Mesothelial cell of epicardium (in vitro differentiated cells): ENCODE measurements around the gene HCN3. TPM values are rescaled to one million over a fixed set of nuclear protein-coding genes. Genes with fewer than 3 reads are reported as not detected.

Experiments used
- DNase-seq, 2 experiments: peaks; one replicate each; pipeline ENCODE4 v3.0.0; 2021; ENCODE audit warnings: low spot score in 2 of 2; ENCODE audit not compliant: unreplicated experiment in 2 of 2
- H3K27ac Mint-ChIP-seq: 2 replicates; pipeline ENCODE4 v1.8.0; 2021; ENCODE audit warnings: mixed read lengths
- H3K27me3 Mint-ChIP-seq: 2 replicates; pipeline ENCODE4 v1.8.0; 2021; ENCODE audit warnings: low read depth, mixed read lengths
- H3K36me3 Mint-ChIP-seq: 2 replicates; pipeline ENCODE4 v1.8.0; 2021; ENCODE audit warnings: mixed read lengths
- H3K4me1 Mint-ChIP-seq: 2 replicates; pipeline ENCODE4 v1.8.0; 2021; ENCODE audit warnings: mixed read lengths
- H3K4me3 Mint-ChIP-seq: 2 replicates; pipeline ENCODE4 v1.8.0; 2021; ENCODE audit warnings: mild to moderate bottlenecking, moderate library complexity, mixed read lengths
- H3K9me3 Mint-ChIP-seq: 2 replicates; pipeline ENCODE4 v1.8.0; 2021; ENCODE audit warnings: mixed read lengths
- total RNA-seq: library from RNA; stranded (reverse); gene quantifications from 3 replicates; pipeline ENCODE4 v1.2.1, GENCODE V29; 2021
- TF ChIP-seq, protein P1 (sequence below): fragments of 200-600 bp; sonication (generic); IDR thresholded peaks from one replicate; pipeline ENCODE4 v1.5.0; 2021; ENCODE audit warnings: antibody characterized with exemption; ENCODE audit not compliant: unreplicated experiment

HCN3 gene
- total RNA-seq, 1 donor from 2014 or later, result 13.1 TPM

DNA sequence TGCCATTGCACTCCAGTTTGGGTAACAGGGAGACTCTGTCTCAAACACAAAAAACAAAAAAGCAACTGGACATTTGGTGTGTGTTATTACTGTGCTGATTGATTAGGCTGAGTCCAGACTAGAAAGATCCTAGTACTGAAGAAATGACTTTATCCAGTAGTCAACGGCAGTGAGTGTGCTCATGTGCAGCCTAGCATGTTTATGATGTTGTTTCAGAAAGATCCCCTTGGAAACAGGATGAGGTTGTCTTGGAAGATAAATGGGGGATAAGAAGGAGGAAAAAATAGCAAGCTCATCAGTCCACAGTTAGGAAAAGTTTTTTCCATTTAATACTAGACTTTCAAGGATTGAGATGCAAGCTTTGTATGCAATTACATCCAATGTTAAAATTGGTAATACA, 57.7 kb downstream of the HCN3 start:
- H3K4me1 Mint-ChIP-seq, result no peaks in the 10 kb centered on the region
- TF ChIP-seq, protein P1, sequence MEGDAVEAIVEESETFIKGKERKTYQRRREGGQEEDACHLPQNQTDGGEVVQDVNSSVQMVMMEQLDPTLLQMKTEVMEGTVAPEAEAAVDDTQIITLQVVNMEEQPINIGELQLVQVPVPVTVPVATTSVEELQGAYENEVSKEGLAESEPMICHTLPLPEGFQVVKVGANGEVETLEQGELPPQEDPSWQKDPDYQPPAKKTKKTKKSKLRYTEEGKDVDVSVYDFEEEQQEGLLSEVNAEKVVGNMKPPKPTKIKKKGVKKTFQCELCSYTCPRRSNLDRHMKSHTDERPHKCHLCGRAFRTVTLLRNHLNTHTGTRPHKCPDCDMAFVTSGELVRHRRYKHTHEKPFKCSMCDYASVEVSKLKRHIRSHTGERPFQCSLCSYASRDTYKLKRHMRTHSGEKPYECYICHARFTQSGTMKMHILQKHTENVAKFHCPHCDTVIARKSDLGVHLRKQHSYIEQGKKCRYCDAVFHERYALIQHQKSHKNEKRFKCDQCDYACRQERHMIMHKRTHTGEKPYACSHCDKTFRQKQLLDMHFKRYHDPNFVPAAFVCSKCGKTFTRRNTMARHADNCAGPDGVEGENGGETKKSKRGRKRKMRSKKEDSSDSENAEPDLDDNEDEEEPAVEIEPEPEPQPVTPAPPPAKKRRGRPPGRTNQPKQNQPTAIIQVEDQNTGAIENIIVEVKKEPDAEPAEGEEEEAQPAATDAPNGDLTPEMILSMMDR, result no peak
- DNase-seq, result no peak
- peak overlapping the region; percentile 44 for H3K27ac Mint-ChIP-seq
- no peaks in the 10 kb centered on the region for H3K27me3 Mint-ChIP-seq
- H3K4me3 Mint-ChIP-seq, result no peak overlapping the region
- H3K36me3 Mint-ChIP-seq, result peaks cover 48% of the 10 kb centered on the region
- no peaks in the 10 kb centered on the region for H3K9me3 Mint-ChIP-seq

Other genes starting within 250 kb of the HCN3 start
- 1.8 to 2.9 TPM (median 1.9 TPM) in 3 replicates for gene DCST2, start 243.7 kb upstream of the HCN3 start, total RNA-seq
- 0.58 TPM in 1 of 3 replicates, not detected in the others for gene DCST1, start 243.6 kb upstream of the HCN3 start, total RNA-seq
- gene ADAM15, start 226.1 kb upstream of the HCN3 start, total RNA-seq, result 32.7 to 36.1 TPM (median 36.1 TPM) in 3 replicates
- 30.8 to 31.2 TPM (median 30.9 TPM) in 3 replicates for gene EFNA4, start 213.7 kb upstream of the HCN3 start, total RNA-seq
- gene EFNA3, start 198.6 kb upstream of the HCN3 start, total RNA-seq, result 14.6 to 17.8 TPM (median 15.4 TPM) in 3 replicates
- 92.4 to 94.8 TPM (median 93.1 TPM) in 3 replicates for gene EFNA1, start 149.6 kb upstream of the HCN3 start, total RNA-seq
- gene SLC50A1, start 141.6 kb upstream of the HCN3 start, total RNA-seq, result 25.6 to 33.5 TPM (median 25.9 TPM) in 3 replicates
- gene DPM3, start 136.9 kb upstream of the HCN3 start, total RNA-seq, result 49.7 to 60.9 TPM (median 54.1 TPM) in 3 replicates
- 120 to 143 TPM (median 123 TPM) in 3 replicates for gene KRTCAP2, start 104.2 kb upstream of the HCN3 start, total RNA-seq
- gene TRIM46, start 103.6 kb upstream of the HCN3 start, total RNA-seq, result 5.7 to 6.6 TPM (median 6.3 TPM) in 3 replicates
- 53.1 to 57.9 TPM (median 54.0 TPM) in 3 replicates for gene THBS3, start 69.6 kb upstream of the HCN3 start, total RNA-seq
- gene MTX1, start 68.8 kb upstream of the HCN3 start, total RNA-seq, result 33.9 to 35.7 TPM (median 33.9 TPM) in 3 replicates
- gene ENTREP3, start 22.0 kb upstream of the HCN3 start, total RNA-seq, result 51.9 to 56.1 TPM (median 56.0 TPM) in 3 replicates
- 46.8 to 50.5 TPM (median 49.8 TPM) in 3 replicates for gene SCAMP3, start 15.1 kb upstream of the HCN3 start, total RNA-seq
- 104 to 108 TPM (median 105 TPM) in 3 replicates for gene CLK2, start 4.0 kb upstream of the HCN3 start, total RNA-seq
- 0.11 TPM in 1 of 3 replicates, not detected in the others for gene PKLR, start 24.0 kb downstream of the HCN3 start, total RNA-seq
- gene FDPS, start 31.4 kb downstream of the HCN3 start, total RNA-seq, result 153 to 166 TPM (median 162 TPM) in 3 replicates
- gene RUSC1, start 43.4 kb downstream of the HCN3 start, total RNA-seq, result 55.0 to 57.0 TPM (median 55.5 TPM) in 3 replicates